IMR-90 (cell line): ENCODE results near the gene POLR3E. TPM values are rescaled to one million over a fixed set of nuclear protein-coding genes. Genes with fewer than 3 reads are reported as not detected.

Experiments used
- ATAC-seq: fragments of 200-7000 bp; cut with Tn5 transposase; 2 replicates; pipeline ENCODE4 v1.9.1; 2020; ENCODE audit warnings: low read depth, mild to moderate bottlenecking, moderate library complexity
- BruUV-seq: library from RNA; stranded (reverse); fragments of 400-500 nt; replicated peaks from 2 replicates; lab custom pipeline; 2021; lab: Mats Ljungman, UMichigan
- CTCF ChIA-PET: fragments of 300-600 bp; formaldehyde crosslinking; extraction: SDS; loops from one replicate; lab custom pipeline; 2021; ENCODE audit warnings: antibody characterized with exemption; lab: Yijun Ruan, JAX
- POLR2A ChIA-PET: fragments of 300-600 bp; sonication (Branson Sonifier 250); formaldehyde crosslinking; loops from one replicate; lab custom pipeline; 2022; ENCODE audit warnings: antibody characterized with exemption; ENCODE audit not compliant: unreplicated experiment; lab: Charles Lee
- DNase-seq: peaks from one replicate; pipeline ENCODE4 v3.0.0; 2013
- H2AFZ ChIP-seq: replicated peaks from 2 replicates; pipeline ENCODE3; 2013; ENCODE audit warnings: low read length, mild to moderate bottlenecking; ENCODE audit not compliant: poor library complexity
- H2AK5ac ChIP-seq: 2 replicates; pipeline ENCODE4 v1.6.1; 2013; ENCODE audit warnings: low read depth, low read length, inconsistent platforms
- H2AK9ac ChIP-seq: replicated peaks from 2 replicates; pipeline ENCODE3; 2013; ENCODE audit warnings: mild to moderate bottlenecking, low read depth, low read length, moderate library complexity; ENCODE audit not compliant: poor library complexity
- H2BK120ac ChIP-seq: 2 replicates; pipeline ENCODE4 v1.6.1; 2013; ENCODE audit warnings: low read depth, low read length, inconsistent platforms
- H2BK15ac ChIP-seq: 3 replicates; pipeline ENCODE4 v1.6.1; 2013; ENCODE audit warnings: low read depth, low read length, inconsistent platforms
- H2BK20ac ChIP-seq: 2 replicates; pipeline ENCODE4 v1.6.1; 2013; ENCODE audit warnings: low read depth, mild to moderate bottlenecking, inconsistent platforms, low read length, moderate library complexity
- H2BK5ac ChIP-seq: 2 replicates; pipeline ENCODE4 v1.6.1; 2013; ENCODE audit warnings: mild to moderate bottlenecking, low read depth, low read length, inconsistent platforms; ENCODE audit not compliant: poor library complexity, severe bottlenecking
- H3K14ac ChIP-seq: replicated peaks from 2 replicates; pipeline ENCODE4 v1.6.1; 2013; ENCODE audit warnings: low read depth, low read length, inconsistent platforms
- H3K18ac ChIP-seq: 2 replicates; pipeline ENCODE4 v1.6.1; 2013; ENCODE audit warnings: low read depth, low read length, control low read depth
- H3K23ac ChIP-seq: 2 replicates; pipeline ENCODE4 v1.6.1; 2013; ENCODE audit warnings: low read depth, low read length, inconsistent platforms
- H3K27ac ChIP-seq: 2 replicates; pipeline ENCODE4 v1.5.1; 2013; ENCODE audit warnings: mild to moderate bottlenecking, control low read depth, low read length; ENCODE audit not compliant: insufficient read depth
- H3K27me3 ChIP-seq: 2 replicates; pipeline ENCODE4 v1.6.1; 2013; ENCODE audit warnings: low read length; ENCODE audit not compliant: control insufficient read depth, insufficient read depth
- H3K36me3 ChIP-seq: 2 replicates; pipeline ENCODE4 v1.6.1; 2013; ENCODE audit warnings: low read length, mixed read lengths; ENCODE audit not compliant: control insufficient read depth, insufficient read depth
- H3K4ac ChIP-seq: 2 replicates; pipeline ENCODE4 v1.6.1; 2013; ENCODE audit warnings: low read depth, low read length, inconsistent platforms
- H3K4me1 ChIP-seq: 2 replicates; pipeline ENCODE4 v1.6.1; 2013; ENCODE audit warnings: low read length, mixed read lengths; ENCODE audit not compliant: control insufficient read depth, insufficient read depth
- H3K4me2 ChIP-seq: 2 replicates; pipeline ENCODE4 v1.6.1; 2013; ENCODE audit warnings: low read depth, mild to moderate bottlenecking, control low read depth, low read length, moderate library complexity
- H3K4me3 ChIP-seq: 2 replicates; pipeline ENCODE4 v1.5.1; 2013; ENCODE audit warnings: low read depth, mild to moderate bottlenecking, control low read depth, low read length, moderate library complexity; ENCODE audit not compliant: insufficient read depth
- H3K56ac ChIP-seq: 2 replicates; pipeline ENCODE4 v1.6.1; 2013; ENCODE audit warnings: low read length, inconsistent platforms; ENCODE audit not compliant: insufficient read depth; ENCODE audit errors: extremely low read depth
- H3K79me1 ChIP-seq, 2 experiments: 2 replicates each; pipeline ENCODE4 v1.6.1; 2013; ENCODE audit warnings: low read length in 2 of 2, inconsistent platforms in 1 of 2, low read depth in 1 of 2
- H3K9ac ChIP-seq: 2 replicates; pipeline ENCODE4 v1.6.1; 2013; ENCODE audit warnings: low read depth, low read length, control low read depth
- H3K9me1 ChIP-seq: 2 replicates; pipeline ENCODE4 v1.6.1; 2013; ENCODE audit warnings: low read length, inconsistent platforms; ENCODE audit not compliant: insufficient read depth
- H3K9me3 ChIP-seq: 2 replicates; pipeline ENCODE4 v1.6.1; 2013; ENCODE audit warnings: low read length; ENCODE audit not compliant: control insufficient read depth, insufficient read depth
- H4K20me1 ChIP-seq: 2 replicates; pipeline ENCODE4 v1.6.1; 2013; ENCODE audit warnings: low read length, inconsistent platforms; ENCODE audit not compliant: insufficient read depth
- H4K5ac ChIP-seq: 2 replicates; pipeline ENCODE4 v1.6.1; 2013; ENCODE audit warnings: mild to moderate bottlenecking, low read depth, low read length, control low read depth
- H4K8ac ChIP-seq, 2 experiments: 2 replicates each; pipeline ENCODE4 v1.6.1; 2013; ENCODE audit warnings: low read depth in 2 of 2, low read length in 2 of 2, control low read depth in 1 of 2, inconsistent platforms in 1 of 2
- H4K91ac ChIP-seq: 2 replicates; pipeline ENCODE4 v1.6.1; 2013; ENCODE audit warnings: low read depth, low read length, inconsistent platforms; ENCODE audit not compliant: insufficient read depth
- BHLHE40 ChIP-seq: fragments of 150-350 bp; IDR thresholded peaks from 2 replicates; pipeline ENCODE4 v1.6.1; 2016; ENCODE audit warnings: mild to moderate bottlenecking, low read depth, low read length
- ELK1 ChIP-seq: fragments of 150-350 bp; IDR thresholded peaks from 2 replicates; pipeline ENCODE4 v1.6.1; 2016; ENCODE audit warnings: low read depth, mild to moderate bottlenecking, low read length, moderate library complexity, borderline replicate concordance
- MAZ ChIP-seq: IDR thresholded peaks from 2 replicates; pipeline ENCODE4 v1.6.1; 2012; ENCODE audit warnings: low read depth, mild to moderate bottlenecking, low read length, improper control_type of control experiment, moderate library complexity, borderline replicate concordance
- NFE2L2 ChIP-seq: fragments of 150-350 bp; IDR thresholded peaks from 2 replicates; pipeline ENCODE4 v1.6.1; 2016; ENCODE audit warnings: low read depth, mild to moderate bottlenecking, low read length
- RCOR1 ChIP-seq: IDR thresholded peaks from 2 replicates; pipeline ENCODE4 v1.6.1; 2012; ENCODE audit warnings: mild to moderate bottlenecking, low read length, improper control_type of control experiment; ENCODE audit not compliant: insufficient replicate concordance
- SMC3 ChIP-seq: fragments of 150-350 bp; IDR thresholded peaks from 2 replicates; pipeline ENCODE4 v1.6.1; 2016; ENCODE audit warnings: low read depth, mild to moderate bottlenecking, antibody characterized with exemption, low read length, moderate library complexity
- USF2 ChIP-seq: fragments of 150-350 bp; IDR thresholded peaks from 2 replicates; pipeline ENCODE4 v1.6.1; 2017; ENCODE audit warnings: mild to moderate bottlenecking, antibody characterized with exemption, low read length, low read depth
- WGBS, 2 experiments: methylation state at CpG; one replicate each; pipeline versions ENCODE4 v1.1.5 to v1.1.7; 2013; ENCODE audit warnings: missing lambda C conversion rate in 2 of 2; ENCODE audit not compliant: insufficient read length in 1 of 2; ENCODE audit errors: extremely low coverage in 2 of 2; 5-methylcytosine and 5-hydroxymethylcytosine counted together
- dilution Hi-C: fragments of 300-500 bp; cut with HindIII; formaldehyde crosslinking; loops from one replicate; pipeline ENCODE4 v1.14.3; 2018; ENCODE audit warnings: low sequenced_read_pairs; ENCODE audit not compliant: unreplicated experiment
- in situ Hi-C: fragments of 300-500 bp; cut with MboI; formaldehyde crosslinking; loops from 3 replicates; pipeline ENCODE4 v1.14.3; 2019; ENCODE audit warnings: low sequenced_read_pairs, inconsistent platforms, mixed read lengths
- intact Hi-C: fragments of 100-400 bp; cut with micrococcal nuclease; formaldehyde crosslinking; loops from 2 replicates; pipeline ENCODE4 v1.10.0; 2022
- polyA plus RNA-seq, 3 experiments: library from polyadenylated mRNA; depleted of rRNA; stranded (reverse); fragments of >200 nt; gene quantifications; 2 replicates each; pipeline ENCODE4 v1.2.3, GENCODE V29; 2012; ENCODE audit warnings: low replicate concordance in 1 of 3
- total RNA-seq: library from RNA; depleted of rRNA; stranded (reverse); fragments of >200 nt; gene quantifications from 2 replicates; pipeline ENCODE4 v1.2.3, GENCODE V29; 2012

Gene POLR3E
- total and polyA plus RNA-seq, 2 of the 4 experiments (the other 2 are of a cell fraction): 19.9 to 46.0 TPM

GRCh38 chr16:22274916-22275315, 22.3 kb upstream of the POLR3E start:
- no peak overlapping the region for H3K14ac ChIP-seq
- no peak overlapping the region for H2AK5ac ChIP-seq
- H3K27ac ChIP-seq: no peak overlapping the region
- H2AK9ac ChIP-seq: no peak overlapping the region
- H3K18ac ChIP-seq: no peak overlapping the region
- H3K56ac ChIP-seq: no peak overlapping the region
- POLR2A ChIA-PET: no interaction called here
- no peak overlapping the region for H2BK20ac ChIP-seq
- peaks cover 48% of the 10 kb centered on the region for H3K36me3 ChIP-seq
- no peaks in the 10 kb centered on the region for H3K9me3 ChIP-seq
- H3K79me1 ChIP-seq: no peaks in the 10 kb centered on the region
- dilution Hi-C loops (no loop called here), in situ Hi-C loops (no loop called here), intact Hi-C loops (no loop called here)
- H4K8ac ChIP-seq: no peak overlapping the region
- no peaks in the 10 kb centered on the region for H4K20me1 ChIP-seq
- no peak for DNase-seq
- no peaks in the 10 kb centered on the region; the same call in 1 of the 2 replicates for H3K4me1 ChIP-seq
- no peak overlapping the region for H3K4me3 ChIP-seq
- H2BK120ac ChIP-seq: no peak overlapping the region
- ATAC-seq: no peak
- TF ChIP-seq ELK1: no peak
- TF ChIP-seq MAZ: no peak
- TF ChIP-seq SMC3: no peak
- no peak for TF ChIP-seq USF2
- TF ChIP-seq RCOR1: no peak
- TF ChIP-seq NFE2L2: no peak
- no peak for TF ChIP-seq BHLHE40
- H3K9ac ChIP-seq: no peak overlapping the region
- CTCF ChIA-PET: no interaction called here
- H2AFZ ChIP-seq: no peak overlapping the region
- H4K5ac ChIP-seq: no peak overlapping the region
- BruUV-seq: no TSS peak
- H3K23ac ChIP-seq: no peak overlapping the region
- no peak overlapping the region for H3K4me2 ChIP-seq
- WGBS, 2 experiments: no CpG with 5 or more reads among the region's 1 CpG
- H3K9me1 ChIP-seq: 0 out of 2 replicates have a peak, but pooled peaks cover 3% of the 10 kb centered on the region
- H2BK5ac ChIP-seq: no peak overlapping the region
- H3K27me3 ChIP-seq: no peaks in the 10 kb centered on the region
- H4K91ac ChIP-seq: no peak overlapping the region
- H3K4ac ChIP-seq: no peak overlapping the region
- no peak overlapping the region for H2BK15ac ChIP-seq
